Jurkat, Clone E6-1 (cell line): ENCODE data around the gene PEX3. TPM values are rescaled to one million over a fixed set of nuclear protein-coding genes. Genes with fewer than 3 reads are reported as not detected.
A peak's percentile ranks its signal among the peaks of the same experiment; 100 is the strongest.

Source experiments
- DNase-seq: peaks from one replicate; pipeline ENCODE4 v3.0.0-alpha.2; 2011; ENCODE audit warnings: low read depth, low spot score
- H3K4me3 ChIP-seq: 2 replicates; pipeline ENCODE4 v1.5.1; 2011; ENCODE audit warnings: mild to moderate bottlenecking, low read length, control low read depth, moderate library complexity
- polyA plus RNA-seq: library from polyadenylated mRNA; unstranded; fragments of >200 nt; gene quantifications from one replicate; pipeline ENCODE4 v1.2.1, GENCODE V29; 2012; ENCODE audit warnings: missing spikeins; ENCODE audit not compliant: insufficient read length, insufficient read depth

The PEX3 gene, protein sequence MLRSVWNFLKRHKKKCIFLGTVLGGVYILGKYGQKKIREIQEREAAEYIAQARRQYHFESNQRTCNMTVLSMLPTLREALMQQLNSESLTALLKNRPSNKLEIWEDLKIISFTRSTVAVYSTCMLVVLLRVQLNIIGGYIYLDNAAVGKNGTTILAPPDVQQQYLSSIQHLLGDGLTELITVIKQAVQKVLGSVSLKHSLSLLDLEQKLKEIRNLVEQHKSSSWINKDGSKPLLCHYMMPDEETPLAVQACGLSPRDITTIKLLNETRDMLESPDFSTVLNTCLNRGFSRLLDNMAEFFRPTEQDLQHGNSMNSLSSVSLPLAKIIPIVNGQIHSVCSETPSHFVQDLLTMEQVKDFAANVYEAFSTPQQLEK
- polyA plus RNA-seq, result 30.1 TPM

- peak within 1 kb of the TSS; percentile 99 for H3K4me3 ChIP-seq
- peak; percentile 93 for DNase-seq
Measured at GRCh38 chr6:143450453-143451371, at the start of gene PEX3, which contains the start of gene ADAT2. Gene PEX3, plus strand, starts transcription at chr6:143450805. Its CDS starts 238 bp downstream, at chr6:143451043. Gene ADAT2, minus strand, starts transcription at chr6:143450695. Its CDS starts 37 bp downstream, at chr6:143450658.

- no peak overlapping the region for H3K4me3 ChIP-seq
- no peak for DNase-seq
Measured at GRCh38 chr6:143401068-143401446, 49.5 kb upstream of the PEX3 start.

GRCh38 chr6:143401636-143402370, 48.8 kb upstream of the PEX3 start:
- H3K4me3 ChIP-seq, result no peak overlapping the region
- no peak for DNase-seq

GRCh38 chr6:143402721-143403336, 47.8 kb upstream of the PEX3 start:
- H3K4me3 ChIP-seq, result no peak overlapping the region

GRCh38 chr6:143405373-143406154, 45.0 kb upstream of the PEX3 start:
- no peak overlapping the region for H3K4me3 ChIP-seq

More at GRCh38 chr6:143402721-143403336, 47.8 kb upstream of the PEX3 start:
- DNase-seq, result no peak

GRCh38 chr6:143406673-143407072, 43.9 kb upstream of the PEX3 start:
- DNase-seq, result no peak
- H3K4me3 ChIP-seq, result no peak overlapping the region

More at GRCh38 chr6:143405373-143406154, 45.0 kb upstream of the PEX3 start:
- DNase-seq, result no peak

DNA sequence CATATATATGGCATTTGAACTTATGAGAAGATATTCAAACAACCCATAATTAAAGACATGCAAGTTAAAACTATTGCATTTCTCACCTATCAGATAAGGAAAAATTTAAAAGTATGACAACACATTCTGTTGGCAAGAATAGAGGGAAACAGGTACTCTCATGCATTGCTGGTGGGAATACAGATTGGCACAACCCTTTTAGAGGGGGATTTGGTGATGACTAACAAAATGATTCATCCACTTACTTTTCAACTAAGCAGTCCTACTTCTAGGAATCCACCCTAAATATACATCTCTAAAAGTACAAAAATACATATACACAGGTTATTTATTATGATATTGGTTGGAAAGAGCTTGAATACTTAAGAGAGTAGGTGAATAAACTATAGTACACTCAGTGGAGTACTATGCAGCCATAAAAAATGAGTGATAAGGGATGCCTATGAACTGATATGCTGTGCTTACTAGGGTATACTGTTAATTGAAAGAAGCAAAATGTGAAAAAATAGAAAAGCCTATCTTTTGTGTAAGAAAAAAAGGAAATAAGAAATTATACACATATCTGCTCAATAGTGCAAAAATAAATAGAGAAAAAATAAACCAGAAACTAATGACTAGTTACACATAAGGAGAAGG, 42.3 kb upstream of the PEX3 start:
- no peak for DNase-seq
- no peak overlapping the region for H3K4me3 ChIP-seq

DNA sequence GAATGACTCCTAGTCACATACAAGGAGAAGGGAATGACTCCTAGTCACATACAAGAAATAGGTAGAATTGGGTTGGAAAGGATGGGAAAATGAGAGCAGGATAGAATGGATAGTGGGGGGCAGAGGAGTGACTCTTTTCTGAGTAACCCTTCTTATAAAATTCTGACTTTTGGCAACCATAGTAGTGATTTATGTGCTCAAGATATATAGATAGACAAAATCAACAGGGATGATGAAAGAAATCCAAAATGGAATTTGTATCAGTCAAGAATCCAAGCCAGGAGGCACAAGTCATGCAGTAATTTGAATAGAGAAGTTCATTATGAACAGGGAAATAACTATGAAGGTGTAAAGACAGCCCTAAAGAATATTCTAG, 41.8 kb upstream of the PEX3 start:
- DNase-seq, result no peak
- H3K4me3 ChIP-seq, result no peak overlapping the region

DNA sequence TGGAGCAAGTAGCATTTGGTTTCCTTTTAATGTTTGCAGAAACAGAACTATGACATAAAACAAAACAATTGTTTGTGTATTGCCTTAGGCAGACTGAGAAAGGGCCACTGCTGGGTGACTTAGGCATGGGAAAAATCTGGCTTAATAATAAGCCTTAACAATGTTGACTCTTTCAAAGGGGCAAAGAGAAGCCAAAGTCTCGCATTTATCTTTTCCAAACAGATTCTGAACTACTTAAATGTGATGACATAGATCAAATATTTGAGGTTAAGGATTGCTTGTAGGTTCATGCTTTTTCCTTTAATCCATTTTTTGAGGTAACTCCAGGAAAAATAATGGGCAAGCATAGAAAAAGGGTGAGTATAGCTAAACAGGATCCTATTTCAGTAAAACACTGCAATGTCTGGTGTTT, 39.7 kb upstream of the PEX3 start:
- H3K4me3 ChIP-seq, result no peak overlapping the region
- DNase-seq, result no peak

DNA sequence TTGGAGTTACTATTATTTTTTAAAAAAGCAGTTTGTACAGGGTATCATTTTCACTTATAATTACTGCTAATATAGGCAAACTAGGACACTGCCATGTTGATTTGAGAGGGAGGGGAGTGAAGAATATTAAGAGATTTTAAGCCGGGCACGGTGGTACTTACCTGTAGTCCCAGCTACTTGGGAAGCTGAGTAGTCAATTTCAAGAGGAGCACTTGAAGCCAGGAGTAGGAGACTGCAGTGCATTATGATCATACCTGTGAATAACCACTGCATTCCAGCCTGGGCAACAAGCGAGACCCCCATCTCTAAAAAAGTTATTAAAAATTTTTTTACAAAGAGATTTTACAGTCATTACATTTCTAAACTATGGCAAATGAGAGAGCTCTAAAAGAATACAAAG, 35.8 kb upstream of the PEX3 start:
- DNase-seq, result no peak
- no peak overlapping the region for H3K4me3 ChIP-seq

- DNase-seq, result no peak
- H3K4me3 ChIP-seq, result no peak overlapping the region
Measured at GRCh38 chr6:143419526-143419925, 31.1 kb upstream of the PEX3 start.

GRCh38 chr6:143426026-143426425, 24.6 kb upstream of the PEX3 start:
- no peak for DNase-seq
- H3K4me3 ChIP-seq, result no peak overlapping the region

- peak; percentile 51 for DNase-seq
- no peak overlapping the region for H3K4me3 ChIP-seq
Measured at GRCh38 chr6:143427109-143427817, 23.3 kb upstream of the PEX3 start.

- no peak overlapping the region for H3K4me3 ChIP-seq
- DNase-seq, result no peak
Measured at GRCh38 chr6:143429970-143430369, 20.6 kb upstream of the PEX3 start.

GRCh38 chr6:143431226-143431625, 19.4 kb upstream of the PEX3 start:
- H3K4me3 ChIP-seq, result no peak overlapping the region
- no peak for DNase-seq

DNA sequence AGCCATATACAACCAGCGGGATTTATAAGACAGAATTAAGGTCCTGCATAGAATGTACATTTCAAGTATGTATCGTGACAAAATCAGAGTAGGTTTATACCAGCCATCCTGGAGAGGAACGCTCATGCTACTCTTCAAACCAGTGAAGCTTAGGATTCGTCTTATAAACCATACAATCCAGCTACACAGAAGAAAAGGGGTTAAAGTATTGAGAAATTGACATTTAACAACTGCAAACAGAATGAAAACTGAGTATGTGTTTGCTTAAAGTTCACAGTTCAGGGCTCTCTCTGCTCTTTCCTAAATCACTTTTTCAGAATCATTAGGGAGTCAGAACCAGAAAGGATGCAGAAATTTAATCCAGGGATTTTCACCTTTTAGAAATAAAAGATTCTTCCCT, 18.0 kb upstream of the PEX3 start:
- H3K4me3 ChIP-seq, result no peak overlapping the region

GRCh38 chr6:143441010-143441409, 9.6 kb upstream of the PEX3 start:
- H3K4me3 ChIP-seq, result no peak overlapping the region
- no peak for DNase-seq

More for the DNA sequence above, 18.0 kb upstream of the PEX3 start:
- DNase-seq, result no peak
